ENCODE measurements around the gene EME2.

EME2 gene

GRCh38 chr16:1775846-1776671 lies 3.4 kb downstream of the EME2 start (continued):
- no peak for TF ChIP-seq OSR1 (CRISPR knock-in tag; IDR thresholded peaks at IDR 0.05)
- no peak for TF ChIP-seq CREB5 (CRISPR knock-in tag; IDR thresholded peaks at IDR 0.05; ENCODE audit: low read depth)
- no peak for TF ChIP-seq BACH2 (CRISPR knock-in tag; IDR thresholded peaks at IDR 0.05; ENCODE audit: borderline replicate concordance)
- TF ChIP-seq POU6F1 (CRISPR knock-in tag; IDR thresholded peaks at IDR 0.05; ENCODE audit: borderline replicate concordance, low read depth), result no peak
- no peak for TF ChIP-seq PATZ1 (CRISPR knock-in tag; IDR thresholded peaks at IDR 0.05; ENCODE audit: borderline replicate concordance)
- no peak for TF ChIP-seq SNAI2 (CRISPR knock-in tag; IDR thresholded peaks at IDR 0.05)
- no peak for TF ChIP-seq ZFP3 (CRISPR knock-in tag; IDR thresholded peaks at IDR 0.05)
- no peak for TF ChIP-seq TOX (CRISPR knock-in tag; IDR thresholded peaks at IDR 0.05; ENCODE audit: borderline replicate concordance)

- TF ChIP-seq ZC3H10 (CRISPR knock-in tag; IDR thresholded peaks at IDR 0.05) (no peak), ZNF565 (CRISPR knock-in tag; conservative IDR thresholded peaks at IDR 0.05; ENCODE audit: low read depth) (no peak), ZNF70 (CRISPR knock-in tag; IDR thresholded peaks at IDR 0.05) (no peak), ISL1 (CRISPR knock-in tag; IDR thresholded peaks at IDR 0.05) (no peak), RARB (CRISPR knock-in tag; IDR thresholded peaks at IDR 0.05) (no peak), ZFP30 (CRISPR knock-in tag; IDR thresholded peaks at IDR 0.05) (no peak), TOX (CRISPR knock-in tag; IDR thresholded peaks at IDR 0.05; ENCODE audit: borderline replicate concordance) (no peak), TSHZ2 (CRISPR knock-in tag; IDR thresholded peaks at IDR 0.05) (no peak), ZNF8 (CRISPR knock-in tag; IDR thresholded peaks at IDR 0.05) (no peak), OSR1 (CRISPR knock-in tag; IDR thresholded peaks at IDR 0.05) (no peak), BACH2 (CRISPR knock-in tag; IDR thresholded peaks at IDR 0.05; ENCODE audit: borderline replicate concordance) (no peak), SNAI2 (CRISPR knock-in tag; IDR thresholded peaks at IDR 0.05) (no peak), CREB5 (CRISPR knock-in tag; IDR thresholded peaks at IDR 0.05; ENCODE audit: low read depth) (no peak), PPARA (CRISPR knock-in tag; IDR thresholded peaks at IDR 0.05; ENCODE audit: borderline replicate concordance) (no peak), CSDC2 (CRISPR knock-in tag; IDR thresholded peaks at IDR 0.05) (no peak), PATZ1 (CRISPR knock-in tag; IDR thresholded peaks at IDR 0.05; ENCODE audit: borderline replicate concordance) (no peak), ESRRG (CRISPR knock-in tag; IDR thresholded peaks at IDR 0.05) (no peak), POU6F1 (CRISPR knock-in tag; IDR thresholded peaks at IDR 0.05; ENCODE audit: borderline replicate concordance, low read depth) (no peak)
- ATAC-seq, result no peak
Observed at GRCh38 chr16:1776672-1776955, 4.0 kb downstream of the EME2 start.

Data from SK-N-SH treated with all-trans-retinoic acid at 6 μM for 48 hours (cell line).